Testis (tissue), 2 donors: ENCODE measurements around the gene NOS1AP.

Source experiments
- POLR2A ChIP-seq: fragments of 450-650 bp; IDR thresholded peaks from one replicate; pipeline ENCODE4 v1.6.1; 2017; ENCODE audit warnings: antibody characterized with exemption, mild to moderate bottlenecking, moderate library complexity
- TF ChIP-seq, protein P1 (sequence below), 3 experiments: fragments of 450-650 bp in 2 of 3; fragments of 200-600 bp in 1 of 3; sonication (generic) in 1 of 3; IDR thresholded peaks; one replicate each; pipeline ENCODE4 v1.5.1; 2016 to 2019; ENCODE audit warnings: antibody characterized with exemption in 3 of 3, mild to moderate bottlenecking in 2 of 3, moderate library complexity in 1 of 3

DNA sequence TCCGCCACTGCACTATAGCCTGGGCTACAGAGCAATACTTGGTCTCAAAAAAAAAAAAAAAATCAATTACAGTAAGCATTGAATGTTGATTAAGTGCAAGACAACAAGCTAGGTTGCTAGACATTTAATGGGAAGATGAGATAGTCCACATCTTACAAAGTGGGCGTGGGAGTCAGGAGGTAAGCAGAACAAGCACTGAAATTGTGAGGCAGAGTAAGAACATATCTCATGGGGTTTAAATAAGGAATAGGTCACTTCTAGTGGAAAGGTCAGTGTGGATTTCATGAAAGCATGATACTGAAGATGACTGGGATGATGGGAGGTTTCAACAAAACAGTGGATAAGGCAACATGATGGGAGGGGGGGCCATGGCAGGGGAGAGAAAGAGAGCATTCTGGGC lies 44.0 kb upstream of the NOS1AP start:
- no peak for TF ChIP-seq POLR2A
- TF ChIP-seq, protein P1, sequence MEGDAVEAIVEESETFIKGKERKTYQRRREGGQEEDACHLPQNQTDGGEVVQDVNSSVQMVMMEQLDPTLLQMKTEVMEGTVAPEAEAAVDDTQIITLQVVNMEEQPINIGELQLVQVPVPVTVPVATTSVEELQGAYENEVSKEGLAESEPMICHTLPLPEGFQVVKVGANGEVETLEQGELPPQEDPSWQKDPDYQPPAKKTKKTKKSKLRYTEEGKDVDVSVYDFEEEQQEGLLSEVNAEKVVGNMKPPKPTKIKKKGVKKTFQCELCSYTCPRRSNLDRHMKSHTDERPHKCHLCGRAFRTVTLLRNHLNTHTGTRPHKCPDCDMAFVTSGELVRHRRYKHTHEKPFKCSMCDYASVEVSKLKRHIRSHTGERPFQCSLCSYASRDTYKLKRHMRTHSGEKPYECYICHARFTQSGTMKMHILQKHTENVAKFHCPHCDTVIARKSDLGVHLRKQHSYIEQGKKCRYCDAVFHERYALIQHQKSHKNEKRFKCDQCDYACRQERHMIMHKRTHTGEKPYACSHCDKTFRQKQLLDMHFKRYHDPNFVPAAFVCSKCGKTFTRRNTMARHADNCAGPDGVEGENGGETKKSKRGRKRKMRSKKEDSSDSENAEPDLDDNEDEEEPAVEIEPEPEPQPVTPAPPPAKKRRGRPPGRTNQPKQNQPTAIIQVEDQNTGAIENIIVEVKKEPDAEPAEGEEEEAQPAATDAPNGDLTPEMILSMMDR (IDR thresholded peaks at IDR 0.05) = no peak
